Nephron progenitor cell (in vitro differentiated cells): Measurements from ENCODE around the gene ENOX1.

Experiments
- DNase-seq: peaks from one replicate; pipeline ENCODE4 v3.0.0; 2021
- H3K27ac Mint-ChIP-seq: 2 replicates; pipeline ENCODE4 v1.8.0; 2021; ENCODE audit warnings: mild to moderate bottlenecking, moderate library complexity, mixed read lengths
- H3K27me3 Mint-ChIP-seq: 2 replicates; pipeline ENCODE4 v1.8.0; 2021; ENCODE audit warnings: mild to moderate bottlenecking, low read depth, mixed read lengths; ENCODE audit not compliant: poor library complexity
- H3K36me3 Mint-ChIP-seq: 2 replicates; pipeline ENCODE4 v1.8.0; 2021; ENCODE audit warnings: low read depth, mixed read lengths
- H3K4me1 Mint-ChIP-seq: 2 replicates; pipeline ENCODE4 v1.8.0; 2021; ENCODE audit warnings: mixed read lengths
- H3K4me3 Mint-ChIP-seq: 2 replicates; pipeline ENCODE4 v1.8.0; 2021; ENCODE audit warnings: mild to moderate bottlenecking, moderate library complexity, mixed read lengths
- H3K9me3 Mint-ChIP-seq: 2 replicates; pipeline ENCODE4 v1.8.0; 2021; ENCODE audit warnings: mild to moderate bottlenecking, moderate library complexity, mixed read lengths
- CTCF ChIP-seq: fragments of 200-600 bp; sonication (generic); IDR thresholded peaks from 2 replicates; pipeline ENCODE4 v1.5.0; 2021; ENCODE audit warnings: antibody characterized with exemption

ENOX1 gene

GRCh38 chr13:43510956-43511901, 275.5 kb downstream of the ENOX1 start:
- Mint-ChIP-seq H3K27ac (no peak overlapping the region), H3K4me3 (no peak overlapping the region), H3K9me3 (no peaks in the 10 kb centered on the region), H3K27me3 (peaks cover 8% of the 10 kb centered on the region), H3K4me1 (peaks cover 8% of the 10 kb centered on the region), H3K36me3 (no peaks in the 10 kb centered on the region)
- TF ChIP-seq CTCF, result no peak
- DNase-seq, result no peak

- no peak for DNase-seq
These were observed 291.0 kb downstream of the ENOX1 start for GRCh38 chr13:43495732-43496131.

GRCh38 chr13:43494206-43494605, 292.6 kb downstream of the ENOX1 start:
- H3K9me3 Mint-ChIP-seq, result no peaks in the 10 kb centered on the region
- no peak for TF ChIP-seq CTCF
- no peak overlapping the region for H3K4me3 Mint-ChIP-seq
- H3K36me3 Mint-ChIP-seq, result no peaks in the 10 kb centered on the region
- DNase-seq, result no peak
- H3K27ac Mint-ChIP-seq, result no peak overlapping the region
- H3K27me3 Mint-ChIP-seq, result no peaks in the 10 kb centered on the region
- H3K4me1 Mint-ChIP-seq, result no peaks in the 10 kb centered on the region

More at GRCh38 chr13:43495732-43496131, 291.0 kb downstream of the ENOX1 start:
- Mint-ChIP-seq H3K27me3 (peaks cover under 1% of the 10 kb centered on the region), H3K4me1 (no peaks in the 10 kb centered on the region), H3K36me3 (no peaks in the 10 kb centered on the region), H3K9me3 (no peaks in the 10 kb centered on the region), H3K4me3 (no peak overlapping the region), H3K27ac (no peak overlapping the region)
- no peak for TF ChIP-seq CTCF

- Mint-ChIP-seq H3K4me3 (no peak overlapping the region), H3K4me1 (no peaks in the 10 kb centered on the region), H3K36me3 (no peaks in the 10 kb centered on the region), H3K27ac (no peak overlapping the region), H3K27me3 (no peaks in the 10 kb centered on the region), H3K9me3 (no peaks in the 10 kb centered on the region)
- no peak for TF ChIP-seq CTCF
- no peak for DNase-seq
These were observed 293.2 kb downstream of the ENOX1 start for GRCh38 chr13:43493496-43494000.

GRCh38 chr13:43492745-43493144, 294.0 kb downstream of the ENOX1 start:
- H3K9me3 Mint-ChIP-seq, result no peaks in the 10 kb centered on the region
- no peaks in the 10 kb centered on the region for H3K27me3 Mint-ChIP-seq
- TF ChIP-seq CTCF, result no peak
- H3K27ac Mint-ChIP-seq, result no peak overlapping the region
- H3K4me3 Mint-ChIP-seq, result no peak overlapping the region
- no peaks in the 10 kb centered on the region for H3K36me3 Mint-ChIP-seq
- H3K4me1 Mint-ChIP-seq, result no peaks in the 10 kb centered on the region
- no peak for DNase-seq
